HuH-7 (cell line): ENCODE results near the gene OSBPL7.

ENCODE experiments used
- DNase-seq: peaks from one replicate; pipeline ENCODE4 v3.0.0; 2011; ENCODE audit warnings: low spot score

OSBPL7 gene

DNA sequence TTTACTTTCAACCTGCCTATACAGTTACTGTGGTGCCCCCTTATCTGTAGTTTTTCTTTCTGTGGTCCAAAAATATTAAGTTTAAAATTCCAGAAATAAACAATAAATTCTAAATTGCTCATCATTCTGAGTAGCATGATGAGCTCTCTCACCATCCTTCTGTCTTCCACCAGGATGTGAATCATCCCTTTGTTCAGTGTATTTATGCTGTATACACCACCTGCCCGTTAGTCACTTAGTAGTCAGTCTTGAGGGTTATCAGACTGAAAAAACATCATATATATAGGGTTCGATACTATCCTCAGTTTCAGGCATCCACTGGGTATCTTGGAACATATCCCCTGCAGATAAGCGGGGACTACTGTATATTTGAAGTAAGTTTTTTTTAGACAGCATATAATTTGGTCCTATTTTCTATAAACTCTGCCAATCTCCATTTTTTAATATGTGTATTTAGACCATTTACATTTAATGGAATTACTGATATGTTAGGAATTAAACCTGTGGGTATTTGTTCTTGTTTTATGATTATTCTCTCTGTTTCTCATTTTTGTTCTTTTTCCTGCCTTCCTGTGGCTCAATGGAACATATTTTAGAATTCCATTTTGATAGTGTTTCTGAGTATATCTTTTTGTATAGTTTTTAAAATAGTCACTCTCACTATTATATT, 57.5 kb downstream of the OSBPL7 start:
- no peak for DNase-seq

DNA sequence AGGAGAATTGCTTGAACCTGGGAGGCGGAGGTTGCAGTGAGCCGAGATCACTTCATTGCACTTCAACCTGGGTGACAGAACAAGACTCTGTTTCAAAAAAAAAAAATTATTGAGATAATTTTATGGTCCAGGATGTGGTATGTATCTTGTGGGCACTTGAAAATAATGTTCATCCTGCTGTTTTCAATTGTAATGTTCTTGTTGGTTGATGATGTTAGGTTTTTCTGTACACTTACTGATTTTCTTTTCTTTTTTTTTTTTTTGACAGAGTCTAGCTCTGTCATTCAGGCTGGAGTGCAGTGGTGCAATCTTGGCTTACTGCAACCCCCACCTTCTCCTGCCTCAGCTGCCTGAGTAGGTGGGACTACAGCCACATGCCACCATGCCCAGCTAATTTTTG, 58.9 kb downstream of the OSBPL7 start:
- no peak for DNase-seq

DNA sequence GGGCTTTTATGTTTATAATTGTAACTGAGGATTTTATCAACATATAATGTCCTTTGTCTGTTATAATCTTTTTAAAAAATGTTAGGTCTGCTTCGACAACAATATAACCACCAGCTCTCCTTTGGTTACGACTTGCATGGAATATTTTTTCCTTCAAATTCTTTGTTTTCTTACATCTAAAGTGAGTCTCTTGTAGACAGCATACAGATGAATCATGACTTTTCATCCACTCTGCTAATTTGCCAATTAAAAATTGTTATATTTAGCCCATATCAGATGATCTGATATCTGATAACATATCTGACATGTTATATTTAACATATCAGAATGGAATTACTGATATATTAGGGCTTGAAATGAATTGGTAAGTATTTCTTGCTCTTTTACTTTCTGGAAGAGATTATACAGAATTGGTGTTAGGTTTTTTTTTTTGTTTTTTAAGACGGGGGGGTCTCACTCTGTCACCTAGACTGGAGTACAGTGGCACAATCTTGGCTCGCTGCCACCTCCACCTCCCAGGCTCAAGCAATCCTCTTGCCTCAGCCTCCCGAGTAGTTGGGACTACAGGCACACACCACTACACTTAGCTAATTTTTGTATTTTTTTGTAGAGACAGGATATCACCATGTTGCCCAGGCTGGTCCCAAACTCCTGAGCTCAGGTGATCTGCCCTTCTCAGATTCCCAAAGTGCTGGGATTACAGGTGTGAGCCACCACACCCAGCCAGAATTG, 61.0 kb downstream of the OSBPL7 start:
- no peak for DNase-seq

DNA sequence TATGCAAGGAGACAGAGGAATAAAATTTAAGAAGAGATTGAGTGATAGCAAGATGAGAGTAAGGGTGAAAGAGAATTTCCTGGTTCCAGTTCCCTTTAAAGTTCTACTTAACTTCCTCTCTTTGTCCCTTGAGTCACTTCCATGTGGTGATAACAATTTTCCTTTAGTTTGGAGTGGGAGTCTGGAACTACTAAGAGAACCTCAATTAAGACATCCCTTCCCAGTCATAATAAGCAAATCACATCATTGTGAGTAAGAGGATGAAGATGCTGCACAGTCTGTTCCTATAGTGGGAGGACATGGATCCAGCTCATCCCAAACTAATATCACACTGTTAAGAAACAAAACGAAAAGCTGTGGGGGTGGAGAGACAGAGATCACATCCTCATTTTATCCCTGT, 64.2 kb downstream of the OSBPL7 start:
- DNase-seq: no peak
